A673 (cell line): ENCODE data around the gene PLD1. TPM values are rescaled to one million over a fixed set of nuclear protein-coding genes. Genes with fewer than 3 reads are reported as not detected.

Experiments
- BruUV-seq: library from RNA; stranded (reverse); fragments of 400-500 nt; replicated peaks from 2 replicates; lab custom pipeline; 2021; lab: Mats Ljungman, UMichigan
- CTCF ChIA-PET: fragments of 300-600 bp; sonication (Branson Sonifier 250); formaldehyde crosslinking; loops from one replicate; lab custom pipeline; 2022; ENCODE audit warnings: antibody characterized with exemption; lab: Charles Lee
- POLR2A ChIA-PET: fragments of 300-600 bp; sonication (Branson Sonifier 250); formaldehyde crosslinking; loops from one replicate; lab custom pipeline; 2022; ENCODE audit warnings: antibody characterized with exemption; ENCODE audit not compliant: low non-redundant PET; lab: Charles Lee
- DNase-seq: peaks from one replicate; pipeline ENCODE4 v3.0.0-alpha.2; 2015; ENCODE audit warnings: low spot score
- H3K27ac ChIP-seq: fragments of 200-600 bp; sonication (generic); 2 replicates; pipeline ENCODE4 v1.5.1; 2016; ENCODE audit warnings: mixed run types, low read depth, mild to moderate bottlenecking, mixed read lengths, antibody characterized with exemption, low read length; ENCODE audit not compliant: poor library complexity, severe bottlenecking
- H3K27me3 ChIP-seq: fragments of 200-600 bp; sonication (generic); replicated peaks from 2 replicates; pipeline ENCODE4 v1.6.1; 2017; ENCODE audit warnings: mixed run types, low read depth, mild to moderate bottlenecking, mixed read lengths, antibody characterized with exemption, low read length; ENCODE audit not compliant: insufficient read depth, poor library complexity
- H3K36me3 ChIP-seq: fragments of 200-600 bp; sonication (generic); 2 replicates; pipeline ENCODE4 v1.6.1; 2016; ENCODE audit warnings: mixed run types, mild to moderate bottlenecking, mixed read lengths, antibody characterized with exemption, low read length; ENCODE audit not compliant: insufficient read depth, poor library complexity, severe bottlenecking
- H3K4me1 ChIP-seq: fragments of 200-600 bp; sonication (generic); 2 replicates; pipeline ENCODE4 v1.6.1; 2017; ENCODE audit warnings: mixed run types, mild to moderate bottlenecking, mixed read lengths, antibody characterized with exemption, low read length; ENCODE audit not compliant: insufficient read depth, poor library complexity, severe bottlenecking
- H3K4me3 ChIP-seq: fragments of 200-600 bp; sonication (generic); 2 replicates; pipeline ENCODE4 v1.5.1; 2016; ENCODE audit warnings: low read depth, mixed run types, mild to moderate bottlenecking, mixed read lengths, low read length; ENCODE audit not compliant: poor library complexity, severe bottlenecking
- H3K9me3 ChIP-seq: fragments of 200-600 bp; sonication (generic); 2 replicates; pipeline ENCODE4 v1.6.1; 2016; ENCODE audit warnings: mixed run types, low read depth, mild to moderate bottlenecking, mixed read lengths, antibody characterized with exemption, low read length; ENCODE audit not compliant: poor library complexity, severe bottlenecking
- EZH2 ChIP-seq: fragments of 200-600 bp; sonication (generic); IDR thresholded peaks from 2 replicates; pipeline ENCODE4 v1.6.1; 2017; ENCODE audit warnings: borderline replicate concordance, low read depth, mild to moderate bottlenecking, mixed read lengths, antibody characterized with exemption, low read length; ENCODE audit not compliant: poor library complexity, severe bottlenecking
- intact Hi-C: fragments of 100-400 bp; cut with micrococcal nuclease; formaldehyde crosslinking; loops from one replicate; pipeline ENCODE4 v1.10.0; 2022; ENCODE audit not compliant: unreplicated experiment
- total RNA-seq: library from RNA; stranded (reverse); gene quantifications from 2 replicates; pipeline ENCODE4 v1.2.3, GENCODE V29; 2021
- TF ChIP-seq, protein P1 (sequence below): fragments of 300-800, 200-600 bp; sonication (generic); conservative IDR thresholded peaks from 2 replicates; pipeline ENCODE4 v1.5.1; 2017; ENCODE audit warnings: low read depth, mild to moderate bottlenecking, antibody characterized with exemption, low read length, moderate library complexity, mixed read lengths

The PLD1 gene
- total RNA-seq, 1 experiment from 2014 or later = 3.2 TPM

DNA sequence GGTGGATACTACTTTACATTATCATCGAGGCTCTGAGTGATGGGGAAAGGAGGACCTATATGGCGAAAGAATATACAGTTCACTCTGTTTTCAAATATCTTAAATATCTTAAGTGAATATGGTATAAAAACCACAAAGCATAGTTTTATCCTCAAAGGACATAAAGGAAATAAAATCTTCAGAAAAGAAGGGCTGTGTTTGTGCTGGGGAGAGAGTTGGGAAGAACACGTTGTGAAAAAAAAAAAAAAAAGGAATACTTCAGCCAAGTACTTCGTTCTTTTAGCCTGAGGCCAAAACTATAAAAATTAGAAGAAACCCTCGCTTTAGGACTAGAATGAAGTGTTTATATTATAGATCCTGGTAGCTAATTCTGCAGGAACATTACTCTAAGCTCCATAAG is 22.7 kb upstream of the PLD1 start:
- CTCF ChIA-PET = no interaction called here
- Histone ChIP-seq H3K27ac (no peak overlapping the region), H3K4me1 (peaks cover 14% of the 10 kb centered on the region), H3K27me3 (no peaks in the 10 kb centered on the region), H3K4me3 (no peak overlapping the region), H3K9me3 (no peaks in the 10 kb centered on the region), H3K36me3 (no peaks in the 10 kb centered on the region)
- DNase-seq = no peak
- intact Hi-C loops = loop anchor here (2.0 to 5.0 kb wide), 4 partner anchors 128 to 871 kb away; no protein-coding TSS in a partner anchor
- POLR2A ChIA-PET = no interaction called here
- no peak for TF ChIP-seq EZH2
- TF ChIP-seq, protein P1, sequence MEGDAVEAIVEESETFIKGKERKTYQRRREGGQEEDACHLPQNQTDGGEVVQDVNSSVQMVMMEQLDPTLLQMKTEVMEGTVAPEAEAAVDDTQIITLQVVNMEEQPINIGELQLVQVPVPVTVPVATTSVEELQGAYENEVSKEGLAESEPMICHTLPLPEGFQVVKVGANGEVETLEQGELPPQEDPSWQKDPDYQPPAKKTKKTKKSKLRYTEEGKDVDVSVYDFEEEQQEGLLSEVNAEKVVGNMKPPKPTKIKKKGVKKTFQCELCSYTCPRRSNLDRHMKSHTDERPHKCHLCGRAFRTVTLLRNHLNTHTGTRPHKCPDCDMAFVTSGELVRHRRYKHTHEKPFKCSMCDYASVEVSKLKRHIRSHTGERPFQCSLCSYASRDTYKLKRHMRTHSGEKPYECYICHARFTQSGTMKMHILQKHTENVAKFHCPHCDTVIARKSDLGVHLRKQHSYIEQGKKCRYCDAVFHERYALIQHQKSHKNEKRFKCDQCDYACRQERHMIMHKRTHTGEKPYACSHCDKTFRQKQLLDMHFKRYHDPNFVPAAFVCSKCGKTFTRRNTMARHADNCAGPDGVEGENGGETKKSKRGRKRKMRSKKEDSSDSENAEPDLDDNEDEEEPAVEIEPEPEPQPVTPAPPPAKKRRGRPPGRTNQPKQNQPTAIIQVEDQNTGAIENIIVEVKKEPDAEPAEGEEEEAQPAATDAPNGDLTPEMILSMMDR = no peak
- BruUV-seq = no TSS peak

DNA sequence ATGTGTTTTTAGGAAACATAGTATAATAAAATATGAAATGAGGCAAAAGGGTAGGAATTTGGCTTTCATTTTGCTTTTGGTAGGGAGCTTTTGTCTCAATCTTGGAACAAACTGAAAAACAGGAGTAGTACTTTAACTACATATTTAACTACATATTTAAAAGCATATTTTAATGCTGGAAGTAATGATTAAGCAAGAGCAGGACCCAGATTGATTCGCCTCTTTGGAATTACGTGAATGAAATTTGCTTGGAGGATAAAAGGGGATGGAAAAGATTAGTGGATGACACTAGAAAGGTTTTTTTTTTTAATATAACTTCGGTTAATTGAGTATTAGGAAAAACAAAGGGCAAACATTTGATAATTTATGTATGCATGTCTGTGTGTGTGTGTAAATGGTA is 21.7 kb upstream of the PLD1 start:
- no peak overlapping the region for H3K4me3 ChIP-seq
- BruUV-seq = no TSS peak
- H3K36me3 ChIP-seq = no peaks in the 10 kb centered on the region
- no peak overlapping the region for H3K27ac ChIP-seq
- no peak for DNase-seq
- intact Hi-C loops = loop anchor here (2.0 to 5.0 kb wide), 4 partner anchors 127 to 870 kb away; no protein-coding TSS in a partner anchor
- CTCF ChIA-PET = no interaction called here
- POLR2A ChIA-PET = no interaction called here
- TF ChIP-seq, protein P1 = no peak
- TF ChIP-seq EZH2 = no peak
- H3K9me3 ChIP-seq = no peaks in the 10 kb centered on the region
- H3K4me1 ChIP-seq = peaks cover 14% of the 10 kb centered on the region
- no peaks in the 10 kb centered on the region for H3K27me3 ChIP-seq

DNA sequence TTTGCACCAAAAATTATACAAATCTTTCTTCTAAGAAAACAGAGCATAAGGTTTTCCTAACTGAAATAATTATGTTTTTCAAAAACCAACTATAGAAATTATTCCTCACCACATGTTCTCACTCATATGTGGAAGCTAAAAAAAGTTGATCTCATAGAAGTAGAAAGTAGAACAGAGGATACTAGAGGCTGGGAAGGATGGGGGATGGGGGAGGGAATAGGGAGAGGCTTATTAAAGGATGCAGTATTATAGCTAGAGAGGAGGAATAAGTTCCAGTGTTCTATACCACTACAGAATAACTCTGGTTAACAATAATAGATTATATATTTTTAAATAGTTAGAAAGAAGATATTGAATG is 20.2 kb upstream of the PLD1 start:
- no peak for DNase-seq
- Histone ChIP-seq H3K27me3 (no peaks in the 10 kb centered on the region), H3K36me3 (no peaks in the 10 kb centered on the region), H3K4me1 (peaks cover 17% of the 10 kb centered on the region), H3K9me3 (no peaks in the 10 kb centered on the region), H3K4me3 (no peak overlapping the region), H3K27ac (no peak overlapping the region)
- CTCF ChIA-PET = no interaction called here
- POLR2A ChIA-PET = interaction anchor here (0.6 kb wide), 1 partner anchor 962 kb away, joined by 10 read pairs; no protein-coding TSS in a partner anchor
- TF ChIP-seq, protein P1 = no peak
- no peak for TF ChIP-seq EZH2
- intact Hi-C loops = loop anchor here (1.0 to 5.0 kb wide), 4 partner anchors 184 to 868 kb away; no protein-coding TSS in a partner anchor
- no TSS peak for BruUV-seq
